Measurements from ENCODE around the gene DPP6. TPM values are rescaled to one million over a fixed set of nuclear protein-coding genes. Genes with fewer than 3 reads are reported as not detected.

DPP6 gene
- polyA plus RNA-seq, 2 of the 4 experiments (the other 2 are of a cell fraction), result not detected

- FAIRE-seq, result no peak
- WGBS (ENCODE audit: missing lambda C conversion rate), result 12% methylated on average over 5 of the region's 5 CpGs
- H3K4me3 ChIP-seq, result no peak overlapping the region
- H3K4me2 ChIP-seq, result no peak overlapping the region
- no peak for TF ChIP-seq HOXB13 (CRISPR knock-in tag; IDR thresholded peaks at IDR 0.05; ENCODE audit: low read depth)
- no peak for TF ChIP-seq FOSB (CRISPR knock-in tag; IDR thresholded peaks at IDR 0.05)
- no peak for TF ChIP-seq USF2 (IDR thresholded peaks at IDR 0.05)
- H3K9me3 ChIP-seq, result no peaks in the 10 kb centered on the region
- CTCF ChIA-PET, result no interaction called here
- no peak for ATAC-seq
- H3K4me1 ChIP-seq, result no peaks in the 10 kb centered on the region
- DNase-seq (ENCODE audit: low read depth in 1 of 2, low spot score in 1 of 2), result no peak
- POLR2A ChIA-PET, result no interaction called here
- no peak overlapping the region for H3K27ac ChIP-seq
These were observed 596.8 kb downstream of the DPP6 start for GRCh38 chr7:154649015-154649414.

- no peak overlapping the region for H3K4me2 ChIP-seq
- no peak for TF ChIP-seq GATA3 (IDR thresholded peaks at IDR 0.05; ENCODE audit: borderline replicate concordance)
- TF ChIP-seq SREBF2 (IDR thresholded peaks at IDR 0.05), result no peak
- TF ChIP-seq POLR2AphosphoS2 (conservative IDR thresholded peaks at IDR 0.05; ENCODE audit: low read length), result no peak
- TF ChIP-seq RNF2 (IDR thresholded peaks at IDR 0.05; ENCODE audit: borderline replicate concordance, low read depth), result no peak
- no peak for TF ChIP-seq TFCP2L1 (CRISPR knock-in tag; IDR thresholded peaks at IDR 0.05)
- no peak for TF ChIP-seq NR3C1 (IDR thresholded peaks at IDR 0.05)
- TF ChIP-seq RAD21 (conservative IDR thresholded peaks at IDR 0.05 in 1 of 2, IDR thresholded peaks at IDR 0.05 in 1 of 2), result no peak
- TF ChIP-seq RARB (CRISPR knock-in tag; IDR thresholded peaks at IDR 0.05), result no peak
- no peak for TF ChIP-seq CBX2 (IDR thresholded peaks at IDR 0.05; ENCODE audit: borderline replicate concordance, low read depth)
- TF ChIP-seq, protein P1, sequence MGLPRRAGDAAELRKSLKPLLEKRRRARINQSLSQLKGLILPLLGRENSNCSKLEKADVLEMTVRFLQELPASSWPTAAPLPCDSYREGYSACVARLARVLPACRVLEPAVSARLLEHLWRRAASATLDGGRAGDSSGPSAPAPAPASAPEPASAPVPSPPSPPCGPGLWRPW (IDR thresholded peaks at IDR 0.05), result no peak
- TF ChIP-seq RCOR1 (IDR thresholded peaks at IDR 0.05; ENCODE audit: low read depth, low read length), result no peak
- TF ChIP-seq, protein P2, sequence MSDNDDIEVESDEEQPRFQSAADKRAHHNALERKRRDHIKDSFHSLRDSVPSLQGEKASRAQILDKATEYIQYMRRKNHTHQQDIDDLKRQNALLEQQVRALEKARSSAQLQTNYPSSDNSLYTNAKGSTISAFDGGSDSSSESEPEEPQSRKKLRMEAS (IDR thresholded peaks at IDR 0.05), result no peak
- no peak for TF ChIP-seq JUN (IDR thresholded peaks at IDR 0.05)
- no peak for TF ChIP-seq EHF (CRISPR knock-in tag; IDR thresholded peaks at IDR 0.05)
- TF ChIP-seq MAFK (IDR thresholded peaks at IDR 0.05; ENCODE audit: partially characterized antibody), result no peak
- TF ChIP-seq NPAS2 (CRISPR knock-in tag; IDR thresholded peaks at IDR 0.05; ENCODE audit: borderline replicate concordance), result no peak
- WGBS (ENCODE audit: missing lambda C conversion rate), result 26% methylated on average over 4 of the region's 5 CpGs
- no peak overlapping the region for H3K27ac ChIP-seq
- no peaks in the 10 kb centered on the region for H3K9me3 ChIP-seq
- ATAC-seq, result no peak
- no peaks in the 10 kb centered on the region for H3K4me1 ChIP-seq
- no peak for FAIRE-seq
- no peak overlapping the region for H3K4me3 ChIP-seq
- no peak for DNase-seq (ENCODE audit: low read depth in 1 of 2, low spot score in 1 of 2)
- POLR2A ChIA-PET, result no interaction called here
- CTCF ChIA-PET, result no interaction called here
These were observed 597.2 kb downstream of the DPP6 start for GRCh38 chr7:154649434-154649833.

- 0% methylated on average over 4 of the region's 4 CpGs for WGBS (ENCODE audit: missing lambda C conversion rate)
- no peaks in the 10 kb centered on the region for H3K4me1 ChIP-seq
- no peak overlapping the region for H3K27ac ChIP-seq
- TF ChIP-seq ESRRA (IDR thresholded peaks at IDR 0.05; ENCODE audit: borderline replicate concordance, low read length), result no peak
- TF ChIP-seq, protein P2 (IDR thresholded peaks at IDR 0.05), result no peak
- TF ChIP-seq KDM5A (IDR thresholded peaks at IDR 0.05), result no peak
- no peak for TF ChIP-seq RNF2 (IDR thresholded peaks at IDR 0.05; ENCODE audit: borderline replicate concordance, low read depth)
- no peak for TF ChIP-seq CBX2 (IDR thresholded peaks at IDR 0.05; ENCODE audit: borderline replicate concordance, low read depth)
- no peak for TF ChIP-seq RARB (CRISPR knock-in tag; IDR thresholded peaks at IDR 0.05)
- TF ChIP-seq HDAC2 (IDR thresholded peaks at IDR 0.05), result no peak
- TF ChIP-seq ATOH8 (CRISPR knock-in tag; IDR thresholded peaks at IDR 0.05; ENCODE audit: low read depth), result no peak
- no peak for TF ChIP-seq JUNB (IDR thresholded peaks at IDR 0.05)
- ChIA-PET POLR2A (no interaction called here), CTCF (no interaction called here)
- no peaks in the 10 kb centered on the region for H3K9me3 ChIP-seq
- DNase-seq (ENCODE audit: low read depth in 1 of 2, low spot score in 1 of 2) (no peak), ATAC-seq (no peak), FAIRE-seq (no peak)
- no peak overlapping the region for H3K4me3 ChIP-seq
- H3K4me2 ChIP-seq, result no peak overlapping the region
These were observed 598.1 kb downstream of the DPP6 start for GRCh38 chr7:154650275-154650674.
